Activated T-helper 1 cell treated with anti-CD3 and anti-CD28 coated beads, Interleukin-2, amount 50 U/mL, for 16 hours (primary cell): ENCODE measurements around the gene LCORL.
"Not testable (repeated sequence)": the region's sequence is repeated elsewhere in the genome, so short reads cannot be mapped to it uniquely, and the experiment has no call there.

Experiments
- DNase-seq, 2 donors: peaks; one replicate each; pipeline ENCODE4 v3.0.0-alpha.2; 2020; ENCODE audit warnings: low read depth in 1 of 2, low spot score in 1 of 2

LCORL gene

GRCh38 chr4:18020671-18021469 lies 685 bp downstream of the LCORL start:
- DNase-seq: peak in 1 of 2 donors; percentile 11

- DNase-seq: no peak
Observed at GRCh38 chr4:18020145-18020670, 1.3 kb downstream of the LCORL start.

- DNase-seq: no peak
Observed at GRCh38 chr4:18014269-18014668, 7.3 kb downstream of the LCORL start.

- DNase-seq: no peak
Observed at GRCh38 chr4:18012807-18013462, 8.6 kb downstream of the LCORL start.

GRCh38 chr4:18012134-18012806 lies 9.3 kb downstream of the LCORL start:
- DNase-seq: no peak

- DNase-seq: no peak
Observed at GRCh38 chr4:18007625-18008024, 13.9 kb downstream of the LCORL start.

- not testable (repeated sequence) for DNase-seq
Observed at GRCh38 chr4:18006432-18006831, 15.1 kb downstream of the LCORL start.

- DNase-seq: no peak
Observed at GRCh38 chr4:17997129-17997528, 24.4 kb downstream of the LCORL start.

GRCh38 chr4:17995165-17995564 lies 26.4 kb downstream of the LCORL start:
- no peak for DNase-seq

- DNase-seq: no peak
Observed at GRCh38 chr4:17985832-17986231, 35.7 kb downstream of the LCORL start.

GRCh38 chr4:17981063-17981462 lies 40.5 kb downstream of the LCORL start:
- DNase-seq: no peak

- no peak for DNase-seq
Observed at GRCh38 chr4:17968721-17969120, 52.8 kb downstream of the LCORL start.

- DNase-seq: no peak
Observed at GRCh38 chr4:17967078-17967477, 54.5 kb downstream of the LCORL start.

GRCh38 chr4:17966312-17966711 lies 55.2 kb downstream of the LCORL start:
- no peak for DNase-seq

- DNase-seq: no peak
Observed at GRCh38 chr4:17964576-17964975, 57.0 kb downstream of the LCORL start.

- no peak for DNase-seq
Observed at GRCh38 chr4:17962171-17962570, 59.4 kb downstream of the LCORL start.

- no peak for DNase-seq
Observed at GRCh38 chr4:17961249-17961648, 60.3 kb downstream of the LCORL start.

- no peak for DNase-seq
Observed at GRCh38 chr4:17958181-17958580, 63.4 kb downstream of the LCORL start.

GRCh38 chr4:17957688-17958087 lies 63.9 kb downstream of the LCORL start:
- no peak for DNase-seq

- DNase-seq: no peak
Observed at GRCh38 chr4:17956245-17956644, 65.3 kb downstream of the LCORL start.

- DNase-seq: no peak
Observed at GRCh38 chr4:17945303-17945702, 76.3 kb downstream of the LCORL start.

GRCh38 chr4:17941731-17942130 lies 79.8 kb downstream of the LCORL start:
- DNase-seq: no peak
